Measurements from ENCODE around the gene TJP2.
"Not testable (repeated sequence)": the region's sequence is repeated elsewhere in the genome, so short reads cannot be mapped to it uniquely, and the experiment has no call there.

The TJP2 gene

GRCh38 chr9:69297300-69297980, 123.4 kb downstream of the TJP2 start:
- DNase-seq: no peak

GRCh38 chr9:69299315-69299714, 125.2 kb downstream of the TJP2 start:
- no peak for DNase-seq

- DNase-seq: no peak
These were observed 125.7 kb downstream of the TJP2 start for GRCh38 chr9:69299826-69300225.

- no peak for DNase-seq
These were observed 129.3 kb downstream of the TJP2 start for GRCh38 chr9:69303331-69303730.

- not testable (repeated sequence) for DNase-seq
These were observed 132.9 kb downstream of the TJP2 start for GRCh38 chr9:69306895-69307445.

- DNase-seq: no peak
These were observed 133.5 kb downstream of the TJP2 start for GRCh38 chr9:69307446-69308205.

GRCh38 chr9:69308206-69308931, 134.3 kb downstream of the TJP2 start:
- DNase-seq: no peak

- DNase-seq: no peak
These were observed 139.1 kb downstream of the TJP2 start for GRCh38 chr9:69313175-69313574.

GRCh38 chr9:69314547-69314946, 140.5 kb downstream of the TJP2 start:
- DNase-seq: no peak

- no peak for DNase-seq
These were observed 143.0 kb downstream of the TJP2 start for GRCh38 chr9:69317081-69317480.

- no peak for DNase-seq
These were observed 143.8 kb downstream of the TJP2 start for GRCh38 chr9:69317894-69318293.

GRCh38 chr9:69319324-69320025, 145.4 kb downstream of the TJP2 start:
- DNase-seq: no peak

GRCh38 chr9:69322256-69322655, 148.2 kb downstream of the TJP2 start:
- no peak for DNase-seq

GRCh38 chr9:69323861-69324260, 149.8 kb downstream of the TJP2 start:
- no peak for DNase-seq

Data from NCI-H524 (cell line).